Measurements from ENCODE around the gene FZD10.

FZD10 gene

GRCh38 chr12:130179191-130179590, 16.9 kb downstream of the FZD10 start:
- FAIRE-seq = no peak
- DNase-seq (ENCODE audit: low spot score) = no peak

- DNase-seq (ENCODE audit: low spot score) (no peak), FAIRE-seq (no peak)
Measured at GRCh38 chr12:130179621-130180020, 17.4 kb downstream of the FZD10 start.

GRCh38 chr12:130181211-130181610, 18.9 kb downstream of the FZD10 start:
- DNase-seq (ENCODE audit: low spot score) (no peak), FAIRE-seq (no peak)

GRCh38 chr12:130183585-130184370, 21.5 kb downstream of the FZD10 start:
- DNase-seq (ENCODE audit: low spot score) (no peak), FAIRE-seq (no peak)

- FAIRE-seq = no peak
- DNase-seq (ENCODE audit: low spot score) = no peak
Measured at GRCh38 chr12:130184404-130185090, 22.3 kb downstream of the FZD10 start.

GRCh38 chr12:130185455-130186391, 23.5 kb downstream of the FZD10 start:
- no peak for FAIRE-seq
- no peak for DNase-seq (ENCODE audit: low spot score)

GRCh38 chr12:130186651-130187268, 24.5 kb downstream of the FZD10 start:
- FAIRE-seq = peak; percentile 60
- peak; percentile 39 for DNase-seq (ENCODE audit: low spot score)

- no peak for FAIRE-seq
- no peak for DNase-seq (ENCODE audit: low spot score)
Measured at GRCh38 chr12:130192642-130193345, 30.5 kb downstream of the FZD10 start.

GRCh38 chr12:130194154-130194553, 31.9 kb downstream of the FZD10 start:
- FAIRE-seq = no peak
- DNase-seq (ENCODE audit: low spot score) = no peak

GRCh38 chr12:130195369-130195768, 33.1 kb downstream of the FZD10 start:
- no peak for FAIRE-seq

GRCh38 chr12:130195776-130196175, 33.5 kb downstream of the FZD10 start:
- FAIRE-seq = no peak
- DNase-seq (ENCODE audit: low spot score) = no peak

More at GRCh38 chr12:130195369-130195768, 33.1 kb downstream of the FZD10 start:
- DNase-seq (ENCODE audit: low spot score) = no peak

- FAIRE-seq = no peak
Measured at GRCh38 chr12:130196827-130197226, 34.6 kb downstream of the FZD10 start.

GRCh38 chr12:130198026-130198662, 35.9 kb downstream of the FZD10 start:
- FAIRE-seq = no peak

More at GRCh38 chr12:130196827-130197226, 34.6 kb downstream of the FZD10 start:
- no peak for DNase-seq (ENCODE audit: low spot score)

GRCh38 chr12:130198663-130199060, 36.4 kb downstream of the FZD10 start:
- DNase-seq (ENCODE audit: low spot score) (no peak), FAIRE-seq (no peak)

More at GRCh38 chr12:130198026-130198662, 35.9 kb downstream of the FZD10 start:
- no peak for DNase-seq (ENCODE audit: low spot score)

GRCh38 chr12:130199581-130200390, 37.5 kb downstream of the FZD10 start:
- DNase-seq (ENCODE audit: low spot score) = no peak
- FAIRE-seq = no peak

GRCh38 chr12:130200445-130200844, 38.2 kb downstream of the FZD10 start:
- no peak for DNase-seq (ENCODE audit: low spot score)
- no peak for FAIRE-seq

- FAIRE-seq (no peak), DNase-seq (ENCODE audit: low spot score) (no peak)
Measured at GRCh38 chr12:130201037-130201436, 38.8 kb downstream of the FZD10 start.

- no peak for FAIRE-seq
- DNase-seq (ENCODE audit: low spot score) = no peak
Measured at GRCh38 chr12:130202201-130202600, 39.9 kb downstream of the FZD10 start.

- DNase-seq (ENCODE audit: low spot score) = no peak
- FAIRE-seq = no peak
Measured at GRCh38 chr12:130203151-130203550, 40.9 kb downstream of the FZD10 start.

Measured in RCC 7860 (cell line).